Retinal pigment epithelial cell (primary cell): ENCODE data around the gene DNMBP.
"Not testable (repeated sequence)": the region's sequence is repeated elsewhere in the genome, so short reads cannot be mapped to it uniquely, and the experiment has no call there.

Experiments used
- DNase-seq: peaks from one replicate; pipeline ENCODE4 v3.0.0-alpha.2; 2010; ENCODE audit warnings: low read depth
- H3K4me3 ChIP-seq: 2 replicates; pipeline ENCODE4 v1.5.1; 2011; ENCODE audit warnings: mild to moderate bottlenecking, low read length, control low read depth, moderate library complexity
- TF ChIP-seq, protein P1 (sequence below): conservative IDR thresholded peaks from 2 replicates; pipeline ENCODE4 v1.5.1; 2011; ENCODE audit warnings: low read depth, low read length, control low read depth, inconsistent platforms

The DNMBP gene

DNA sequence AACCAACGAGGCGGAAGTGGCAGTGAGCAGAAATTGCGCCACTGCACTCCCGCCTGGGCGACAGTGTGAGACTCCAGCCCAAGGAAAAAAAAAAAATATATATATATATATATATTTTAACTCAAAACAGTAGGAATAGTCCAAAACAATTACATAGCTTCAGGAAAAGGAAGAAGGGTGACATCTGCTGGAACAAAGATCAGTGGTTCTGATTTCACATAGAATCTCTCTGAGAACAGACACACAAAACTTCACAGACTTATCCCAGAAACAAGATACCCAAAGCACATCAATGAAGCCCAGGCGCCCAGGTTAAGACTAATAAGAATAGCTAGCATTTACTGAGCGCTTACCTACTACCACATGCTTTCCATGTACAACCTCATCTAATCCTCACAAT lies 45.0 kb downstream of the DNMBP start:
- DNase-seq, result no peak
- H3K4me3 ChIP-seq, result no peak overlapping the region
- TF ChIP-seq, protein P1, sequence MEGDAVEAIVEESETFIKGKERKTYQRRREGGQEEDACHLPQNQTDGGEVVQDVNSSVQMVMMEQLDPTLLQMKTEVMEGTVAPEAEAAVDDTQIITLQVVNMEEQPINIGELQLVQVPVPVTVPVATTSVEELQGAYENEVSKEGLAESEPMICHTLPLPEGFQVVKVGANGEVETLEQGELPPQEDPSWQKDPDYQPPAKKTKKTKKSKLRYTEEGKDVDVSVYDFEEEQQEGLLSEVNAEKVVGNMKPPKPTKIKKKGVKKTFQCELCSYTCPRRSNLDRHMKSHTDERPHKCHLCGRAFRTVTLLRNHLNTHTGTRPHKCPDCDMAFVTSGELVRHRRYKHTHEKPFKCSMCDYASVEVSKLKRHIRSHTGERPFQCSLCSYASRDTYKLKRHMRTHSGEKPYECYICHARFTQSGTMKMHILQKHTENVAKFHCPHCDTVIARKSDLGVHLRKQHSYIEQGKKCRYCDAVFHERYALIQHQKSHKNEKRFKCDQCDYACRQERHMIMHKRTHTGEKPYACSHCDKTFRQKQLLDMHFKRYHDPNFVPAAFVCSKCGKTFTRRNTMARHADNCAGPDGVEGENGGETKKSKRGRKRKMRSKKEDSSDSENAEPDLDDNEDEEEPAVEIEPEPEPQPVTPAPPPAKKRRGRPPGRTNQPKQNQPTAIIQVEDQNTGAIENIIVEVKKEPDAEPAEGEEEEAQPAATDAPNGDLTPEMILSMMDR, result peak; percentile 21

DNA sequence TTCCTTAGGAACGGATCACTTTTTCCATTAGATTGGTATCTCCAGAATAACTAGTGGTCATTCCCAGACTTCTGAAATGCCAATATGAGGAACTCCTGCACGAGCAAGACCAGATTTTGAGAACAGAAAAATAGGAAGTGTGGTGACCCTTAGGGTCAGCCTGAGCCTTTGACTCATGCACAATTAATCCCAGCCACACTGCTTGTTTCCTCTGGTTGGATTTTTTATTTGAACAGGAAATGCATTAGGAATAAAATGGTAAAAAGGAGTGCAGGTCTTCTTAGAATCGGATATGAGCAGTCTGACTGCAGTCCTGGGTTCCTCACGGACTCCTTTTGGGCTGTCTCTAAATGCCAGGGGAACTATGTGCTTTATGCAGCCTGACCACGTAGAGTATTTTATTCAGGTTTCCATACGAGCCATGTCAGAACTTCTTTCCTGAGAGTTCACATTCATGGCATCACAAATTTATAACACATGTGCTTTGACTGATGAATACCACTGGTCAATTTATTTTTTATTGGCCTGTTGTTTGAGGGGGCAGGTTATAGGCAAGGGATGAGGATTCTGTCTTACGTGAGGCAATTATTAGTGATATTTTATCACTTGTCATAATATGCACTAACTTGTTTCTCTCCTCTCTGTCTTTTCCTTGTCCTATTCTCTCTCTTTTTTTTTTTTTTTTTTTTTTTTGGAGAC lies 46.1 kb downstream of the DNMBP start:
- H3K4me3 ChIP-seq, DNase-seq: not testable (repeated sequence)

DNA sequence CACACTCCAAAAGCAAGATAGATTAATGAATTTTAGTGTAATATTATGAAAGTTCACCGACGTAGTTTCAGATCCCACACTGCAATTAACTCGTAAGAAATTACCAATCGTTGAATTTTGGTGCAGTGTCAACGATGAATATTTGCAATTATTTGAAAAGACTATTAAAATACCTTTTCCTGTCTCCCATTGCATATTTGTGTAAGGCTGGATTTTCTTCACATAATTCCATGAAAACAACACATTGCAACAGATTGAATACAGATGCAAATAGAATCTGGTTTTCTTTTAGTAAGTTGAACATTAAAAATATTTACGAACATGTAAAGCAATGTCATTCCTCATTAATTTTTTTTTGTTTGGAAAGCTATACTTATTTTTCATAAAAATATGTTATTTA lies 50.9 kb downstream of the DNMBP start:
- DNase-seq, result no peak
- TF ChIP-seq, protein P1, result no peak
- no peak overlapping the region for H3K4me3 ChIP-seq

DNA sequence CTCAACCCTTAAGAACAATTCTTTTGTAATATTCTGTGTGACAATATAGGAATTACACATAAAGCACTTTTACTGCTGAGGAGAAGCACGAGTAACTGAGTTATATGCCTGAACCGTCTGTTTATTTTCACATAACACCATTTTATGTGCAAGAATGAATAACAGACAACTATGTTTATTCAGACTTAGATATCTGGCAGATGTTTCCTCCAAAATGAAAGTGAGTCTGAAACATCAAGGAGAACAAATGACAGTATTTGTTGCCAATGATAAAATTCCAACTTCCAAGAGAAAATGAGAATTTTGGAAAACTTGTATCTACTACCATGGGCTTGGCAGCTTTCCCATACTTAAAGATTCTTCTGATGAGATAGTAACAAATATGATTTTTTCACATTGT lies 51.4 kb downstream of the DNMBP start:
- TF ChIP-seq, protein P1, result no peak
- DNase-seq, result no peak
- H3K4me3 ChIP-seq, result no peak overlapping the region

DNA sequence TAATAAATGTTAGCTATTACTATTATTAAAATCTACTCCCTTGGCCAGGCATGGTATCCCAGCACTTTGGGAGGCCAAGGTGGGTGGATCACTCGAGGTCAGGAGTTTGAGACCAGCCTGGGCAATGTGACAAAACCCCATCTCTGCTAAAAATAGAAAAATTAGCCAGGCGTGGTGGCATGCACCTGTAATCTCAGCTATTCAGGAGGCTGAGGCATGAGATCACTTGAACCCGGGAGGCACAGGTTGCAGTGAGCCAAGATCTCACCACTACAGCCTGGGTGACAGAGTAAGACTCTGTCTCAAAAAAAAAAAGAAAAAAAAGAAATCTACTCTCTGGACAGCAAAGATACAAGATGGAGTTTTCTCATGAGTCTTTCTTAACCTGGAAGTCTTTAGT lies 56.2 kb downstream of the DNMBP start:
- H3K4me3 ChIP-seq, DNase-seq: not testable (repeated sequence)

DNA sequence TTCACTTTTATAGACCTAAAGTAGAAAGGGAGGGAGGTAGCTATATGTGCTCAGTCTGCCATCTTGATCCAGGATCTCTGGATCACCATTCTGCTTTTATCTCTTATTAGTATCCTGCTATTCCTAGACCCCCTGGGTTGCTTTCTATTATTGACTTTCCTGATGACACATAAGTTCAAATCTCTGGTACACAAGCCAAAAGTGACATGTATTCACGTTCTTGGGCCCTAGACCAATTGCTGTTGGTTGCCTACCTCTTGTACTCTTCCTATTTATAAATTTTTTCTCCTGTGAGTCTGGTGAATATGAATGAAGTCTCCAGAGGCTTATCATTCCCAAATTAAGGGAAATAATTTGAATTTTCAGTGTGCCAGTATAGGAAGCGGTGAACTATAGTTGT lies 56.9 kb downstream of the DNMBP start:
- H3K4me3 ChIP-seq, result no peak overlapping the region
- TF ChIP-seq, protein P1, result no peak
- no peak for DNase-seq

DNA sequence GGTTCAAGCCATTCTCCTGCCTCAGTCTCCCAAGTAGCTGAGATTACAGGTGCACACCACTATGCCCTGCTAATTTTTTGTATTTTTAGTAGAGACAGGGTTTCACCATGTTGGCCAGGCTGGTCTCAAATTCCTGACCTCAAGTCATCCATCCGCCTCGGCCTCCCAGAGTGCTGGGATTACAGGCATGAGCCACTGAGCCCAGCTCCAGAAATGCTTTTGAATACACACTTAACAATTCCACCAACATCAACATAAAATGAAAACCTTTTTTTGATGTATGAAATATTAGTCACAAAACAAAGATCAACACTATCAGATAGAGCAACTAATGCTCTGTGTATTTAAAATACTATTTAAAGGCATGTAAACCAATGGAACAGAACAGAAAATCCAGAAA lies 63.7 kb downstream of the DNMBP start:
- H3K4me3 ChIP-seq, DNase-seq: not testable (repeated sequence)

DNA sequence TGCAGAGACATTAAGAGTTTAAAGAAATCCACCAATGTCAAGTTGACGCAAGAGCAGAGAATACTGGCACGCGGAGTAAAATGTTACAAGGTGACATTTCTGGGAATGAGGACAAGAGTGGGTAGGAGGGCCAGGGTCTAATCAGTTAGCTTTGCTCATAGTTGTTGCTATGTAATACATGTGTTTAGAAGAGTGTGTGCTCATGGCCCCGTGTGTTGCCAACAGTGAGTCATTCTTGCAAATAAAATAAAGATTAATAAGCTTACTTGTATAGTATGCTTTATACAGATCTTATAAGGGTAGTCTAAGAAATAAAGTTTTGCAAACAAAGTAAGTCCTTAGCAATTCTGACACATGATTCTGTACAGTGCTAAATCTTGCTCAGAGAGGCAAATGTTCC lies 64.5 kb downstream of the DNMBP start:
- DNase-seq, result peak; percentile 88
- TF ChIP-seq, protein P1, result no peak
- no peak overlapping the region for H3K4me3 ChIP-seq

DNA sequence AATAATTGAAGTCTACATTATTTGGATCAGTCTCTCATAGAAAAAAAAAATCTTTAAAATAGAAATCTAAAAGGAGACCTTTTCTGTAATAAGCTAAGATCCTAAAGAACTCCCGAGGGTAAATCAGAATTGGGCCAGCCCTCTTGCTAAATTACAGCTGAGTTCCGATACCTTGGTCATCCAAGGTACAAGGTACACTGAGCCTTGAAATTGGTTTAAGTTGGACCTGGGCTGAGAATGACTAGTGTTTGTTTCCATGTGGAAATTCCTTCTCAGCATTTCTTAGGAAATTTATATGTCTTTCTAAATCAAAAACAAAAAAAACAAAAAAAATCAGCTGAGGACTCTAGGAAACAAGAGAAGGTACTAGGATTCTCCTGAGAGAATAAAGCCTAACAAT lies 64.9 kb downstream of the DNMBP start:
- TF ChIP-seq, protein P1, result no peak
- no peak overlapping the region for H3K4me3 ChIP-seq
- no peak for DNase-seq
